Mesenchymal stem cell (in vitro differentiated cells and primary cell): ENCODE results near the gene CHI3L1.
A peak's percentile ranks its signal among the peaks of the same experiment; 100 is the strongest.

Experiments
- DNase-seq: peaks from one replicate; pipeline ENCODE4 v3.0.0-alpha.2; 2013
- H2AFZ ChIP-seq: one replicate; pipeline ENCODE4 v1.6.1; 2013; ENCODE audit warnings: low read depth, mild to moderate bottlenecking, control low read depth, inconsistent platforms, low read length, moderate library complexity
- H2AK5ac ChIP-seq: 2 replicates; pipeline ENCODE4 v1.6.1; 2013; ENCODE audit warnings: low read length, moderate library complexity, mild to moderate bottlenecking, inconsistent platforms; ENCODE audit not compliant: severe bottlenecking
- H2BK120ac ChIP-seq: one replicate; pipeline ENCODE4 v1.6.1; 2013; ENCODE audit warnings: low read depth, mild to moderate bottlenecking, inconsistent platforms, low read length, moderate library complexity
- H2BK12ac ChIP-seq, 2 experiments: one replicate each; pipeline ENCODE4 v1.6.1; 2013; ENCODE audit warnings: inconsistent platforms in 2 of 2, low read length in 2 of 2, mild to moderate bottlenecking in 2 of 2, moderate library complexity in 2 of 2, control low read depth in 1 of 2
- H2BK15ac ChIP-seq: one replicate; pipeline ENCODE4 v1.6.1; 2013; ENCODE audit warnings: mild to moderate bottlenecking, low read depth, inconsistent platforms; ENCODE audit not compliant: poor library complexity, severe bottlenecking
- H2BK5ac ChIP-seq: 2 replicates; pipeline ENCODE4 v1.6.1; 2013; ENCODE audit warnings: low read depth, mild to moderate bottlenecking, low read length, control low read depth, inconsistent platforms; ENCODE audit not compliant: poor library complexity, severe bottlenecking
- H3K14ac ChIP-seq, 2 experiments: one replicate each; pipeline ENCODE4 v1.6.1; 2013; ENCODE audit warnings: inconsistent platforms in 2 of 2, low read length in 2 of 2, control low read depth in 1 of 2, mild to moderate bottlenecking in 1 of 2, moderate library complexity in 1 of 2
- H3K18ac ChIP-seq, 2 experiments: one replicate each; pipeline ENCODE4 v1.6.1; 2013; ENCODE audit warnings: inconsistent platforms in 2 of 2, low read length in 2 of 2, control low read depth in 1 of 2, low read depth in 1 of 2, mild to moderate bottlenecking in 1 of 2
- H3K23ac ChIP-seq, 2 experiments: one replicate each; pipeline ENCODE4 v1.6.1; 2013; ENCODE audit warnings: inconsistent platforms in 2 of 2, low read length in 2 of 2, mild to moderate bottlenecking in 2 of 2, moderate library complexity in 2 of 2, control low read depth in 1 of 2
- H3K27ac ChIP-seq: 2 replicates; pipeline ENCODE4 v1.5.1; 2013; ENCODE audit warnings: mild to moderate bottlenecking, moderate library complexity, low read length, control low read depth, inconsistent platforms; ENCODE audit not compliant: poor library complexity, severe bottlenecking
- H3K27me3 ChIP-seq, 2 experiments: 2 replicates each; pipeline versions ENCODE4 v1.6.1 to v1.7.0; 2013; ENCODE audit warnings: low read length in 2 of 2, mild to moderate bottlenecking in 2 of 2, moderate library complexity in 2 of 2, control low read depth in 1 of 2, inconsistent platforms in 1 of 2; ENCODE audit not compliant: control insufficient read depth in 1 of 2, insufficient read depth in 1 of 2
- H3K36me3 ChIP-seq, 2 experiments: 2 replicates each; pipeline versions ENCODE4 v1.6.1 to v1.7.0; 2013; ENCODE audit warnings: low read length in 2 of 2, control low read depth in 1 of 2, inconsistent platforms in 1 of 2, low read depth in 1 of 2, mild to moderate bottlenecking in 1 of 2; ENCODE audit not compliant: insufficient read depth in 2 of 2, control insufficient read depth in 1 of 2
- H3K4ac ChIP-seq, 2 experiments: one replicate each; pipeline ENCODE4 v1.6.1; 2013; ENCODE audit warnings: inconsistent platforms in 2 of 2, low read length in 2 of 2, mild to moderate bottlenecking in 2 of 2, moderate library complexity in 2 of 2, control low read depth in 1 of 2, low read depth in 1 of 2
- H3K4me1 ChIP-seq: 2 replicates; pipeline ENCODE4 v1.6.1; 2013; ENCODE audit warnings: low read depth, low read length, control low read depth; ENCODE audit not compliant: control insufficient read depth, insufficient read depth
- H3K4me2 ChIP-seq: 2 replicates; pipeline ENCODE4 v1.6.1; 2013; ENCODE audit warnings: low read length, mild to moderate bottlenecking, inconsistent platforms; ENCODE audit not compliant: poor library complexity, severe bottlenecking
- H3K4me3 ChIP-seq, 2 experiments: 2 replicates each; pipeline versions ENCODE4 v1.5.1 to v1.7.0; 2013; ENCODE audit warnings: low read length in 2 of 2, mild to moderate bottlenecking in 2 of 2, control low read depth in 1 of 2, low read depth in 1 of 2; ENCODE audit not compliant: insufficient read depth in 1 of 2
- H3K79me1 ChIP-seq: replicated peaks from 2 replicates; pipeline ENCODE4 v1.6.1; 2013; ENCODE audit warnings: mild to moderate bottlenecking, control low read depth, low read length, inconsistent platforms; ENCODE audit not compliant: poor library complexity, severe bottlenecking
- H3K9ac ChIP-seq: 2 replicates; pipeline ENCODE4 v1.7.0; 2013; ENCODE audit warnings: mild to moderate bottlenecking, low read length, moderate library complexity
- H3K9me3 ChIP-seq: 2 replicates; pipeline ENCODE4 v1.7.0; 2013; ENCODE audit warnings: mild to moderate bottlenecking, low read length; ENCODE audit not compliant: control insufficient read depth
- H4K8ac ChIP-seq: one replicate; pipeline ENCODE4 v1.6.1; 2013; ENCODE audit warnings: inconsistent platforms, mild to moderate bottlenecking, low read length, moderate library complexity
- H4K91ac ChIP-seq: one replicate; pipeline ENCODE4 v1.6.1; 2013; ENCODE audit warnings: mild to moderate bottlenecking, low read length, inconsistent platforms
- WGBS: methylation state at CpG from one replicate; pipeline ENCODE4 v1.1.7; 2013; ENCODE audit warnings: mixed read lengths; 5-methylcytosine and 5-hydroxymethylcytosine counted together

The CHI3L1 gene

GRCh38 chr1:203177036-203177405, 9.5 kb downstream of the CHI3L1 start:
- H3K4me1 ChIP-seq: peaks cover 41% of the 10 kb centered on the region
- peak overlapping the region; percentile 59 for H3K9ac ChIP-seq
- no peak overlapping the region for H3K14ac ChIP-seq
- H3K4me2 ChIP-seq: no peak overlapping the region
- no peak overlapping the region for H3K4me3 ChIP-seq
- H2BK5ac ChIP-seq: no peak overlapping the region
- peak overlapping the region in 1 of 2 experiments; percentile 94 for H3K18ac ChIP-seq
- H3K27ac ChIP-seq: no peak overlapping the region
- H2AK5ac ChIP-seq: no peak overlapping the region
- no peaks in the 10 kb centered on the region for H3K27me3 ChIP-seq
- H2AFZ ChIP-seq: no peak overlapping the region
- 83% methylated on average over 4 of the region's 6 CpGs for WGBS
- H3K36me3 ChIP-seq: peaks cover 0 to 11% of the 10 kb centered on the region in 2 experiments
- H3K9me3 ChIP-seq: no peaks in the 10 kb centered on the region
- no peaks in the 10 kb centered on the region for H3K79me1 ChIP-seq
- H4K8ac ChIP-seq: peak overlapping the region; percentile 42
- H2BK120ac ChIP-seq: no peak overlapping the region
- peak overlapping the region in 1 of 2 experiments; percentile 70 for H2BK12ac ChIP-seq
- no peak overlapping the region for H3K23ac ChIP-seq
- peak overlapping the region in 1 of 2 experiments; percentile 40 for H3K4ac ChIP-seq
- no peak overlapping the region for H4K91ac ChIP-seq
- H2BK15ac ChIP-seq: no peak overlapping the region
- no peak for DNase-seq

GRCh38 chr1:203176273-203177035, 10.1 kb downstream of the CHI3L1 start:
- H4K8ac ChIP-seq: no peak overlapping the region
- H2AK5ac ChIP-seq: peak overlapping the region; percentile 42
- H2BK15ac ChIP-seq: no peak overlapping the region
- H2BK120ac ChIP-seq: no peak overlapping the region
- no peak overlapping the region for H3K9ac ChIP-seq
- peak overlapping the region; percentile 10 for H4K91ac ChIP-seq
- H3K4me1 ChIP-seq: peaks cover 44% of the 10 kb centered on the region
- H3K4me2 ChIP-seq: no peak overlapping the region
- peak overlapping the region in 1 of 2 experiments; percentile 63 for H3K14ac ChIP-seq
- H3K36me3 ChIP-seq: peaks cover 0 to 7% of the 10 kb centered on the region in 2 experiments
- H3K18ac ChIP-seq: peak overlapping the region; percentile 6 to 90
- no peak overlapping the region for H2AFZ ChIP-seq
- H3K23ac ChIP-seq: peak overlapping the region in 1 of 2 experiments; percentile 56
- DNase-seq: no peak
- H3K79me1 ChIP-seq: no peaks in the 10 kb centered on the region
- H3K9me3 ChIP-seq: no peaks in the 10 kb centered on the region
- H3K4me3 ChIP-seq: no peak overlapping the region
- peak overlapping the region; percentile 2 to 92 for H2BK12ac ChIP-seq
- H3K27ac ChIP-seq: no peak overlapping the region
- H3K4ac ChIP-seq: peak overlapping the region in 1 of 2 experiments; percentile 76
- WGBS: 95% methylated on average over 9 of the region's 9 CpGs
- H2BK5ac ChIP-seq: no peak overlapping the region
- no peaks in the 10 kb centered on the region for H3K27me3 ChIP-seq

- Histone ChIP-seq H2AK5ac (peak overlapping the region; percentile 42), H3K27ac (no peak overlapping the region), H3K18ac (peak overlapping the region; percentile 6 to 90), H3K9ac (peak overlapping the region; percentile 4), H3K4me1 (peaks cover 47% of the 10 kb centered on the region), H3K79me1 (no peaks in the 10 kb centered on the region), H2BK120ac (no peak overlapping the region), H2BK12ac (peak overlapping the region; percentile 2 to 92), H2BK5ac (no peak overlapping the region), H3K36me3 (peaks cover 5 to 7% of the 10 kb centered on the region in 2 experiments), H3K4me2 (no peak overlapping the region), H3K9me3 (no peaks in the 10 kb centered on the region), H3K14ac (peak overlapping the region in 1 of 2 experiments; percentile 63), H3K4me3 (no peak overlapping the region), H4K91ac (peak overlapping the region; percentile 10), H2AFZ (no peak overlapping the region), H2BK15ac (peak overlapping the region; percentile 9), H4K8ac (no peak overlapping the region), H3K23ac (no peak overlapping the region), H3K27me3 (no peaks in the 10 kb centered on the region), H3K4ac (peak overlapping the region in 1 of 2 experiments; percentile 76)
- DNase-seq: no peak
- WGBS: 67% methylated on average over 9 of the region's 9 CpGs
These were observed 10.7 kb downstream of the CHI3L1 start for GRCh38 chr1:203175827-203176241.

- WGBS: 90% methylated on average over 5 of the region's 5 CpGs
- Histone ChIP-seq H3K36me3 (peaks cover 7% of the 10 kb centered on the region in 2 experiments), H4K8ac (no peak within 1 kb of the TSS), H3K4me3 (no peak within 1 kb of the TSS), H3K14ac (peak within 1 kb of the TSS in 1 of 2 experiments; percentile 63), H3K23ac (peak within 1 kb of the TSS in 1 of 2 experiments; percentile 56), H3K27me3 (no peaks in the 10 kb centered on the region), H3K27ac (no peak within 1 kb of the TSS), H4K91ac (peak within 1 kb of the TSS; percentile 54), H2BK120ac (no peak within 1 kb of the TSS), H3K4ac (peak within 1 kb of the TSS in 1 of 2 experiments; percentile 76), H2BK12ac (peak within 1 kb of the TSS; percentile 6 to 92), H3K9ac (peak within 1 kb of the TSS; percentile 4), H2AFZ (no peak within 1 kb of the TSS), H2BK5ac (no peak within 1 kb of the TSS), H3K79me1 (no peaks in the 10 kb centered on the region), H2BK15ac (peak within 1 kb of the TSS; percentile 31), H3K18ac (peak within 1 kb of the TSS; percentile 6 to 90), H2AK5ac (peak within 1 kb of the TSS; percentile 42), H3K9me3 (no peaks in the 10 kb centered on the region), H3K4me2 (no peak within 1 kb of the TSS), H3K4me1 (peaks cover 47% of the 10 kb centered on the region)
- no peak for DNase-seq
These were observed 11.2 kb downstream of the CHI3L1 start, which contains the start of gene MYBPH for GRCh38 chr1:203175237-203175826. Gene MYBPH, minus strand, starts transcription at chr1:203175826. Its CDS starts 71 bp downstream, at chr1:203175755.
